HepG2 (cell line): ENCODE measurements around the gene YKT6.

Experiments used
- FOXK2 ChIP-seq: fragments of 450-650 bp; IDR thresholded peaks from 2 replicates; pipeline ENCODE4 v1.6.1; 2016
- KLF15 ChIP-seq: sonication (generic); formaldehyde crosslinking; IDR thresholded peaks from 2 replicates; pipeline ENCODE4 v1.8.1; 2023; ENCODE audit warnings: borderline replicate concordance, mild to moderate bottlenecking, inconsistent platforms, missing genetic modification reagents, mixed read lengths
- POLR2A ChIP-seq, 2 experiments: IDR thresholded peaks; 2 replicates each; pipeline ENCODE4 v1.6.1; 2011; ENCODE audit warnings: low read depth in 2 of 2, low read length in 2 of 2, mild to moderate bottlenecking in 1 of 2, moderate library complexity in 1 of 2; ENCODE audit not compliant: insufficient read depth in 1 of 2
- REL ChIP-seq: sonication (generic); formaldehyde crosslinking; conservative IDR thresholded peaks from 2 replicates; pipeline ENCODE4 v1.8.0; 2022; ENCODE audit warnings: mild to moderate bottlenecking, missing genetic modification reagents, moderate library complexity
- SIN3B ChIP-seq: fragments of 150-350 bp; IDR thresholded peaks from 2 replicates; pipeline ENCODE4 v1.6.1; 2014; ENCODE audit warnings: low read length

GRCh38 chr7:44175730-44176129 is 25.0 kb upstream of the YKT6 start:
- TF ChIP-seq POLR2A (IDR thresholded peaks at IDR 0.05; ENCODE audit: insufficient read depth in 1 of 2, low read depth in 2 of 2, low read length in 2 of 2) (no peak), SIN3B (no peak), KLF15 (CRISPR knock-in tag) (no peak), REL (no peak), FOXK2 (no peak)
